Thyroid gland (tissue), 4 donors: Measurements from ENCODE around the gene ANP32A. TPM values are rescaled to one million over a fixed set of nuclear protein-coding genes. Genes with fewer than 3 reads are reported as not detected.

Source experiments
- DNase-seq, 2 donors: peaks; one replicate each; pipeline ENCODE4 v3.0.0-alpha.2; 2019
- H3K27ac ChIP-seq, 3 donors: fragments of 200-600 bp; sonication (generic); 1 replicate in 2 of 3; 2 replicates in 1 of 3; pipeline ENCODE4 v1.5.1; 2016 to 2019; ENCODE audit warnings: mild to moderate bottlenecking in 1 of 3, moderate library complexity in 1 of 3
- H3K27me3 ChIP-seq: fragments of 200-600 bp; sonication (generic); one replicate; pipeline ENCODE4 v1.5.1; 2019
- H3K36me3 ChIP-seq, 2 donors: fragments of 200-600 bp; sonication (generic); one replicate each; pipeline ENCODE4 v1.5.1; 2016 to 2019
- H3K4me1 ChIP-seq, 2 donors: fragments of 200-600 bp; sonication (generic); one replicate each; pipeline ENCODE4 v1.5.1; 2017 to 2019
- H3K4me3 ChIP-seq, 3 donors: fragments of 200-600 bp; sonication (generic); replicated peaks in 1 of 3; 1 replicate in 2 of 3; 2 replicates in 1 of 3; pipeline ENCODE4 v1.5.1; 2016; ENCODE audit warnings: mild to moderate bottlenecking in 1 of 3
- H3K9me3 ChIP-seq: fragments of 200-600 bp; sonication (generic); one replicate; pipeline ENCODE4 v1.5.1; 2017
- POLR2A ChIP-seq, 2 donors: fragments of 450-650 bp; IDR thresholded peaks; one replicate each; pipeline ENCODE4 v1.6.1; 2017; ENCODE audit warnings: antibody characterized with exemption in 2 of 2, mild to moderate bottlenecking in 2 of 2, moderate library complexity in 1 of 2
- WGBS, 2 donors: methylation state at CpG; one replicate each; pipeline ENCODE4 v1.1.5; 2017; 5-methylcytosine and 5-hydroxymethylcytosine counted together
- intact Hi-C: fragments of 100-400 bp; cut with DNase I; formaldehyde crosslinking; loops from one replicate; pipeline ENCODE4 v1.15.1; 2023
- total RNA-seq, 4 donors: library from RNA; depleted of rRNA; stranded (reverse); fragments of >200 nt; gene quantifications; one replicate each; pipeline ENCODE4 v1.2.3, GENCODE V29; 2016
- TF ChIP-seq, protein P1 (sequence below), 6 experiments: fragments of 200-600 bp in 3 of 6; fragments of 450-650 bp in 3 of 6; sonication (generic) in 3 of 6; IDR thresholded peaks; one replicate each; pipeline ENCODE4 v1.5.1; 2016 to 2019; ENCODE audit warnings: antibody characterized with exemption in 6 of 6, mild to moderate bottlenecking in 2 of 6, inconsistent platforms in 1 of 6, moderate library complexity in 1 of 6

ANP32A gene
- total RNA-seq, 4 donors from 2014 or later, result 65.4 to 116 (median 79.5) TPM

DNA sequence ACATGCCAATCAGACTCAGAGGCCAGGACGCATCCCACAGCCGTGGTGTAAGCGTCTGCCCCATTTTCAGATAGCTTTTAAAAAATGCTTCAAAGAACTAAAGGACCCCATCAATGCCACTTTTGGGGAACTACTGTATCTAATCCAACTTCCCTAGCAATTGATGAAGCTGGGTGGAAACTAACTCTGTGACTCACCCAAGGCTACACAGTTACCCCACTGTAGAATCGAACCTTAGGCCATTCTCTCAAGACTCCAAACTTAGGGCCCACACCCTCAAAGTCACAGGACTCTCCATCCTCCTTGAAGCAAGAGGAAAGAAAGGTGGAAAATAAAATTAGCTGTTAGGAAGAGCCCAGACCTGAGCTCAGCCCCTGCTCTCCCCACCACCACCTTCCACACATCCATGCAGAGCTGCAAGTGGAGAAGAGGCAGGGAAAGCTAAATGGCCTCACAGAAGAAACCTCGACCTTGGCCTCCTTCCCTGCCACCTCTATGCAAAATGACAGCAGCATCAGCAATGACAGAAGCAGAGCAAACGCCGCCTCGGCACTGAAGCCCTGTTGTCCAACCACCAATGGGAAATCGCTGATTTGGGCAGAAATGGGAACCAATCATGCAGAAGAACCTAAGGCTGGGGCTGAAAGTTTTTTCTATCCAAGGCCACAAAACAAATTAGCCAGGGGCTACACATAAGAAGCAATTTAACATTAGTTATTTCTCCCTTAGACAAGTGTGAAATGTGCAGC lies 22.2 kb downstream of the ANP32A start:
- Histone ChIP-seq H3K4me3 (no peak overlapping the region), H3K9me3 (no peaks in the 10 kb centered on the region), H3K27ac (no peak overlapping the region), H3K4me1 (peaks cover 23 to 55% of the 10 kb centered on the region in 2 donors), H3K27me3 (no peaks in the 10 kb centered on the region), H3K36me3 (no peaks in the 10 kb centered on the region)
- no peak for DNase-seq
- TF ChIP-seq, protein P1, sequence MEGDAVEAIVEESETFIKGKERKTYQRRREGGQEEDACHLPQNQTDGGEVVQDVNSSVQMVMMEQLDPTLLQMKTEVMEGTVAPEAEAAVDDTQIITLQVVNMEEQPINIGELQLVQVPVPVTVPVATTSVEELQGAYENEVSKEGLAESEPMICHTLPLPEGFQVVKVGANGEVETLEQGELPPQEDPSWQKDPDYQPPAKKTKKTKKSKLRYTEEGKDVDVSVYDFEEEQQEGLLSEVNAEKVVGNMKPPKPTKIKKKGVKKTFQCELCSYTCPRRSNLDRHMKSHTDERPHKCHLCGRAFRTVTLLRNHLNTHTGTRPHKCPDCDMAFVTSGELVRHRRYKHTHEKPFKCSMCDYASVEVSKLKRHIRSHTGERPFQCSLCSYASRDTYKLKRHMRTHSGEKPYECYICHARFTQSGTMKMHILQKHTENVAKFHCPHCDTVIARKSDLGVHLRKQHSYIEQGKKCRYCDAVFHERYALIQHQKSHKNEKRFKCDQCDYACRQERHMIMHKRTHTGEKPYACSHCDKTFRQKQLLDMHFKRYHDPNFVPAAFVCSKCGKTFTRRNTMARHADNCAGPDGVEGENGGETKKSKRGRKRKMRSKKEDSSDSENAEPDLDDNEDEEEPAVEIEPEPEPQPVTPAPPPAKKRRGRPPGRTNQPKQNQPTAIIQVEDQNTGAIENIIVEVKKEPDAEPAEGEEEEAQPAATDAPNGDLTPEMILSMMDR (IDR thresholded peaks at IDR 0.05), result no peak
- no peak for TF ChIP-seq POLR2A (IDR thresholded peaks at IDR 0.05)
- intact Hi-C loops, result no loop called here
- WGBS, 2 donors, result 69 to 82% methylated on average over 9 of the region's 9 CpGs

DNA sequence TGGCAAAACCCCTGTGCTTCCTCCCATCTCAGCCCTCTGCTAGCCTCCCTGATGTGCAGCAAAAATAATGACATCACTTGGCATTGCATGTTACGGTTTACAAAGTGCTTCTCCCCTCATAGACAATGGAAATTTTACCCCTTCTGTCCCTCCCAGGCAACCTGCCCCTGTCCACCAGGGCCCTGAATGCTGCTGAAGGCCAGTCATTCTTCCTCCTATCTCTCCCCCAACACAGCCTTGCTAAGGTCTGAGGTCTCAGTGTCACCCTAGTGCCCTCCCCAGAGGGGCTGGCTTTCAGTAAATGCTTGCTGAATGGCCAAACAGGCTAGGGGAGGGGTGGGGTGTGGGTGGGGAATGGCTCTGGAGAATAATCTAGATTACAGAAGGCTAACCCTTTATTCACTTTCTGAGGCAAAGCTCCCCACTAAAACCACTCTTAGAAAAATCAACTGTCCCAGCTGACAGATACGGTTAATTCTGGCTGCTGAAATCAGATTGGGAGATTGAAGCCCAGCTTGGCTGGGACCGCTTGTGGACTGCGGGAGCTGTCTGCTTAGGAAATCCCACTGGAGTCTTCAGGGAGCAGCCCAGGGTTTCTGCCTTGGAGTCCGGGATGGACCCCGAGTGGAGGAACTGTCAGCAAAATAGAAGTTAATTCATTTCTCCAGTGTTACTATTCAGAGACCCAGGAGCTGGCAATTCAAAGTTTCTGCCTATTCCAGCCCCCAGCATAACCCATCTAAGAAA lies 22.9 kb downstream of the ANP32A start:
- WGBS, 2 donors, result 59 to 72% methylated on average over 6 of the region's 6 CpGs
- H3K27ac ChIP-seq, result no peak overlapping the region
- H3K4me3 ChIP-seq, result no peak overlapping the region
- no peak for DNase-seq
- H3K36me3 ChIP-seq, result no peaks in the 10 kb centered on the region
- H3K27me3 ChIP-seq, result no peaks in the 10 kb centered on the region
- no peak for TF ChIP-seq POLR2A (IDR thresholded peaks at IDR 0.05)
- TF ChIP-seq, protein P1 (IDR thresholded peaks at IDR 0.05), result no peak
- intact Hi-C loops, result no loop called here
- peaks cover 31 to 62% of the 10 kb centered on the region in 2 donors for H3K4me1 ChIP-seq
- H3K9me3 ChIP-seq, result no peaks in the 10 kb centered on the region

DNA sequence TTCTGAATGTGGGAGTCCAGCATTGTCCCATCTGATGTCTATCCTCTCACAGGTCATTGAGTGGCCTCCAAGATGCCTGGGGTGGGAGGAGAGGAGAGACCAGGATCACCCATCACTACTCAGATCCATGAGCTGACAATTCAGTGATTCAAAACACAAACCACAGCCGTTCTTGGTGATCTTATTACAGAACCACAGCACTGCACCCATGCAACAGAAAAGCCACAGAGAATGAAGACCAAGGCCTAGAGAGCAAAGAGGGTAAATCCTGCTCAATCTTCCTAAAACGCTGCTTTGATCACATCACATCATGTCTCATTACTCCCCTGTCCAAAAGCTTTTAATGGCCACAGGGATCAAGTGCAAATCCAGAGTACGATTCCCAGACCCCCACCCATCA lies 23.5 kb downstream of the ANP32A start:
- intact Hi-C loops, result no loop called here
- Histone ChIP-seq H3K27me3 (no peaks in the 10 kb centered on the region), H3K4me3 (no peak overlapping the region), H3K9me3 (no peaks in the 10 kb centered on the region), H3K4me1 (peaks cover 35 to 66% of the 10 kb centered on the region in 2 donors), H3K27ac (no peak overlapping the region), H3K36me3 (no peaks in the 10 kb centered on the region)
- TF ChIP-seq, protein P1 (IDR thresholded peaks at IDR 0.05), result no peak
- no peak for TF ChIP-seq POLR2A (IDR thresholded peaks at IDR 0.05)
- no peak for DNase-seq
- 71 to 81% methylated on average over 3 of the region's 3 CpGs for WGBS, 2 donors

DNA sequence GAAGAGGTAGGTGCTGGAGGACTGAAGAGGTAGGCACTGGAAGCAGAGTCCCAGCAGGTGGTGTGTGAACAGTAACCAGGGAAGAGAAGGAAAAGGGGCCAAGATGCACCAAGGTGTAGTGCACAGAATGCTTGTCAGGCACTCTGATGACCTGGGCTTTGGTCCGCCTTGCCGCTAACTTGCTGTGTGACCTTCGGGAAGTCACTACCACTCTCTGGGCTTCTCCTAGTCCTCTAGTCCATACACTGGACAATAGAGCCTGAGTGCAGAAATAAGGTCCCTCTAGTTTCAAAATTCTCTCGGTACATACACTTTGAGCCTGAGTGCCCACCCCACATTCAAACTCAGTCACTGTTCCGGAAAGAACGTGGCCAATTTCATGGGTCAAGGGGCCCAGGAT lies 24.1 kb downstream of the ANP32A start:
- intact Hi-C loops, result no loop called here
- H3K9me3 ChIP-seq, result no peaks in the 10 kb centered on the region
- no peaks in the 10 kb centered on the region for H3K36me3 ChIP-seq
- H3K27me3 ChIP-seq, result no peaks in the 10 kb centered on the region
- no peak overlapping the region for H3K27ac ChIP-seq
- no peak overlapping the region for H3K4me3 ChIP-seq
- 88 to 94% methylated on average over 6 of the region's 6 CpGs for WGBS, 2 donors
- TF ChIP-seq, protein P1 (IDR thresholded peaks at IDR 0.05), result no peak
- no peak for TF ChIP-seq POLR2A (IDR thresholded peaks at IDR 0.05)
- H3K4me1 ChIP-seq, result peaks cover 41 to 66% of the 10 kb centered on the region in 2 donors
- no peak for DNase-seq
